Measurements from ENCODE around the gene KRTAP3-3. TPM values are rescaled to one million over a fixed set of nuclear protein-coding genes. Genes with fewer than 3 reads are reported as not detected.

KRTAP3-3 gene
- total RNA-seq, 4 donors from 2014 or later: not detected

GRCh38 chr17:40978575-40979151 lies 15.3 kb downstream of the KRTAP3-3 start:
- 76% methylated on average over 10 of the region's 13 CpGs; no CpG with 5 or more reads in 1 of the 2 donors for WGBS, 2 donors (ENCODE audit: low coverage in 1 of 2)
- Histone ChIP-seq H3K36me3 (no peaks in the 10 kb centered on the region), H3K4me3 (no peak overlapping the region), H3K27me3 (peaks cover 25% of the 10 kb centered on the region), H3K9me3 (no peaks in the 10 kb centered on the region), H3K27ac (no peak overlapping the region), H3K4me1 (peaks cover 0 to 8% (median 0%) of the 10 kb centered on the region in 3 donors)
- ATAC-seq: no peak
- no peak for TF ChIP-seq CTCF (IDR thresholded peaks at IDR 0.05)
- TF ChIP-seq EP300 (IDR thresholded peaks at IDR 0.05): no peak
- no peak for TF ChIP-seq POLR2A (IDR thresholded peaks at IDR 0.05)
- no peak for TF ChIP-seq POLR2AphosphoS5 (IDR thresholded peaks at IDR 0.05)

- TF ChIP-seq CTCF (IDR thresholded peaks at IDR 0.05): no peak
- no peak for TF ChIP-seq POLR2A (IDR thresholded peaks at IDR 0.05)
- no peak for TF ChIP-seq EP300 (IDR thresholded peaks at IDR 0.05)
- TF ChIP-seq POLR2AphosphoS5 (IDR thresholded peaks at IDR 0.05): no peak
- Histone ChIP-seq H3K9me3 (no peaks in the 10 kb centered on the region), H3K4me1 (peaks cover 0 to 3% (median 0%) of the 10 kb centered on the region in 3 donors), H3K4me3 (no peak overlapping the region), H3K36me3 (no peaks in the 10 kb centered on the region), H3K27me3 (peaks cover 20% of the 10 kb centered on the region), H3K27ac (no peak overlapping the region)
- no peak for ATAC-seq
These were observed 18.4 kb downstream of the KRTAP3-3 start for GRCh38 chr17:40975516-40975915.

- no peak for TF ChIP-seq POLR2AphosphoS5 (IDR thresholded peaks at IDR 0.05)
- no peak for TF ChIP-seq EP300 (IDR thresholded peaks at IDR 0.05)
- no peak for TF ChIP-seq CTCF (IDR thresholded peaks at IDR 0.05)
- TF ChIP-seq POLR2A (IDR thresholded peaks at IDR 0.05): no peak
- Histone ChIP-seq H3K27ac (no peak overlapping the region), H3K9me3 (no peaks in the 10 kb centered on the region), H3K36me3 (no peaks in the 10 kb centered on the region), H3K27me3 (peaks cover 20% of the 10 kb centered on the region), H3K4me1 (no peaks in the 10 kb centered on the region), H3K4me3 (no peak overlapping the region)
- 82 to 90% methylated on average over 1 to 3 of the region's 3 CpGs for WGBS, 2 donors (ENCODE audit: low coverage in 1 of 2)
- no peak for ATAC-seq
These were observed 19.6 kb downstream of the KRTAP3-3 start for GRCh38 chr17:40974366-40974765.

- no peaks in the 10 kb centered on the region for H3K9me3 ChIP-seq
- no peak overlapping the region for H3K4me3 ChIP-seq
- TF ChIP-seq EP300 (IDR thresholded peaks at IDR 0.05): no peak
- no peak for TF ChIP-seq POLR2A (IDR thresholded peaks at IDR 0.05)
- no peak for TF ChIP-seq POLR2AphosphoS5 (IDR thresholded peaks at IDR 0.05)
- TF ChIP-seq CTCF (IDR thresholded peaks at IDR 0.05): no peak
- H3K27ac ChIP-seq: no peak overlapping the region
- no peaks in the 10 kb centered on the region for H3K27me3 ChIP-seq
- no peaks in the 10 kb centered on the region for H3K36me3 ChIP-seq
- ATAC-seq: no peak
- H3K4me1 ChIP-seq: no peaks in the 10 kb centered on the region
- 71 to 100% methylated on average over 1 of the region's 1 CpG for WGBS, 2 donors (ENCODE audit: low coverage in 1 of 2)
These were observed 26.4 kb downstream of the KRTAP3-3 start for GRCh38 chr17:40967582-40967981.

- Histone ChIP-seq H3K27ac (no peak within 1 kb of the TSS), H3K36me3 (no peaks in the 10 kb centered on the region), H3K9me3 (no peaks in the 10 kb centered on the region), H3K27me3 (no peaks in the 10 kb centered on the region), H3K4me3 (no peak within 1 kb of the TSS), H3K4me1 (no peaks in the 10 kb centered on the region)
- TF ChIP-seq POLR2AphosphoS5 (IDR thresholded peaks at IDR 0.05): no peak
- no peak for ATAC-seq
- 50 to 57% methylated on average over 1 of the region's 1 CpG for WGBS, 2 donors (ENCODE audit: low coverage in 1 of 2)
These were observed 27.1 kb downstream of the KRTAP3-3 start, which contains the start of gene KRT39 for GRCh38 chr17:40966848-40967247. Gene KRT39 (minus strand): TSS chr17:40966948. CDS start chr17:40966856, 92 bp downstream.
